Fibroblast of villous mesenchyme (primary cell): ENCODE data around the gene CYSTM1. TPM values are rescaled to one million over a fixed set of nuclear protein-coding genes. Genes with fewer than 3 reads are reported as not detected.

Source experiments
- DNase-seq: peaks from one replicate; pipeline ENCODE4 v3.0.0-alpha.2; 2010; ENCODE audit warnings: low read depth
- H3K4me3 ChIP-seq: 2 replicates; pipeline ENCODE4 v1.5.1; 2011; ENCODE audit warnings: low read depth, mild to moderate bottlenecking, low read length
- CTCF ChIP-seq: IDR thresholded peaks from 2 replicates; pipeline ENCODE4 v1.5.1; 2012; ENCODE audit warnings: low read depth, mild to moderate bottlenecking, low read length; ENCODE audit not compliant: insufficient read depth
- total RNA-seq: library from RNA; depleted of rRNA; stranded (reverse); fragments of >200 nt; gene quantifications from 2 replicates; pipeline ENCODE4 v1.2.3, GENCODE V29; 2012

The CYSTM1 gene
- total RNA-seq, 1 donor: 9.5 TPM

GRCh38 chr5:140223567-140223966 is 48.6 kb downstream of the CYSTM1 start:
- DNase-seq: no peak
- no peak for TF ChIP-seq CTCF
- no peak overlapping the region for H3K4me3 ChIP-seq

DNA sequence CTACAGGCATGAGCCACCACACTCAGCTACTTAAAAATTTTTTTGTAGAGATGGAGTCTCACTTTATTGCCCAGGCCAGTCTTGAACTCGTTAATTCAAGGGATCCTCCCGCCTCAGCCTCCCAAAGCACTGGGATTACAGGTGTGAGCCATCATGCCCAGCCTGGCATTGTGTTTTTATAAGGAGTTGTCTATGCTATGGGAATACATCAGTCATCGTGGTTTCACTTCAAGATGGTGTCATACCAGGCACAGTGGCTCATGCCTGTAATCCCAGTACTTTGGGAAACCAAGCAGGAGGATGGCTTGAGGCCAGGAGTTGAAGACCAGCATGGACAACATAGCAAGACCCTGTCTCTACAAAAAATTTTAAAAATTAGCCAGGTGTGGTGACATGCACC is 49.7 kb downstream of the CYSTM1 start:
- DNase-seq: no peak
- no peak for TF ChIP-seq CTCF
- no peak overlapping the region for H3K4me3 ChIP-seq

DNA sequence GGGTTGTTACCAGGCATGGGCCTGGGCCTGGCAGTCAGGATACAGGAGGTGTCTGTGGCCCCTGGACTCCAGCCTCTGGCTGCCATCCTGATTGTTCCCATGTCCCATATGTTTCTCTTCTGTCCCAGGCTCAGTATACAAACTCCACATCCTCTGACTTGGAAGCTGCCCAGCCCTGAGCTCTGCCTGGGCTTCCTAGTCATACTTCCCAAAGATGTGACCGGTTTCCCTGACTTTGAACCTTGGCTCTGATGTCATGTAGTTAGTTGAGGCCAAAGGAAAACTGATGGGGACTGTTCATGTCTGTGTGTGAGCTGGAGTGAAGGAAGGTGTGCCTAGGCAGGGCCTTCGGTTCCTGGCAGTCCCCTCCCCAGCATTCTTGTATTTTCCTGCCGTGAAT is 50.4 kb downstream of the CYSTM1 start:
- TF ChIP-seq CTCF: no peak
- DNase-seq: no peak

DNA sequence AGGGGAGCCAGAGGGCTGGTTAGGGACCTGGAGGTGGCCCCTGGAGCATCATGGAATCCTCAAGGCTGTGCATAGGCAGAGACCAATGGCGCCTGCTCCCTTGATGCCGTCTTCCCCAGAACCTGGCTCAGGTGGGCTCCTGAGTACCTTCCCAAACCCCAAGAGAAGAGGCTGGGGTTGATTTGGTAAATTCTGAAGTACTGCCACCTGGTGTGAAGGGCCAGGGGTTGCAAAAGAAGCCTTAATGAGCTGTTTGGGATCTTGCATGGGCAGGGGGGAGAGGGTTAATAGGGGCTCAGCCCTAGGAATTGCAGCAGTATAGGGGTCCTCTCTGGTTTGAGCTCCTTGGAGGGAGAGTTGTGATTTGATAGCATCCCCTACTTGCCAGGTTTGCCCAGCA is 52.1 kb downstream of the CYSTM1 start:
- no peak overlapping the region for H3K4me3 ChIP-seq
- no peak for TF ChIP-seq CTCF
- DNase-seq: no peak

More for the DNA sequence above, 50.4 kb downstream of the CYSTM1 start:
- H3K4me3 ChIP-seq: no peak overlapping the region

- no peak for TF ChIP-seq CTCF
- no peak overlapping the region for H3K4me3 ChIP-seq
- DNase-seq: no peak
These were observed 53.4 kb downstream of the CYSTM1 start for GRCh38 chr5:140228364-140228837.

DNA sequence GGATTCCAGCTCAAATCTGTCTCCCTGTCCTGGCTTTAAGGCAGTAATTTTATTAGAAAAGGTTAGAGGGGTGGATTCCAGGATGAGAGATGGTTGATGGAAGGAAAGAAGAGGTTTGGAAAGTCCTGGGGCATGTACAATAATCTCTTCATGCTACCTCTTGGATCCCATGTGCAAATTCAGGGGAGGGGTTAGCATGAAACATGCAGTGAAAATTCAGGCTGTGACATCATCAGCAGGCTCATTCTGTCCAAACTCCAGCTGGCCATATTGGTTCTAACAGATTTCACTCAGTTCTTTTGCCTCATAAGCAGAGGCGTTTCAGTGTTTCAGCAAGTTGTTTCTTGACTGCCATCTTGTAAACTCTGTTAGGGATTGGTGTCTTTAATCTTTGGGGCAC is 55.4 kb downstream of the CYSTM1 start:
- TF ChIP-seq CTCF: no peak
- no peak for DNase-seq
- H3K4me3 ChIP-seq: no peak overlapping the region

GRCh38 chr5:140232731-140233130 is 57.7 kb downstream of the CYSTM1 start:
- TF ChIP-seq CTCF: no peak
- no peak for DNase-seq

More at GRCh38 chr5:140232731-140233130, 57.7 kb downstream of the CYSTM1 start:
- H3K4me3 ChIP-seq: no peak overlapping the region
